Stimulated activated CD4-positive, alpha-beta T cell treated with anti-CD3 and anti-CD28 coated beads, Interleukin-4, amount 100 ng/mL, for 4 hours (primary cell): ENCODE data around the gene PLEKHA6.

Experiments
- DNase-seq, 2 experiments: peaks; one replicate each; pipeline ENCODE4 v3.0.0-alpha.2; 2020

PLEKHA6 gene

DNA sequence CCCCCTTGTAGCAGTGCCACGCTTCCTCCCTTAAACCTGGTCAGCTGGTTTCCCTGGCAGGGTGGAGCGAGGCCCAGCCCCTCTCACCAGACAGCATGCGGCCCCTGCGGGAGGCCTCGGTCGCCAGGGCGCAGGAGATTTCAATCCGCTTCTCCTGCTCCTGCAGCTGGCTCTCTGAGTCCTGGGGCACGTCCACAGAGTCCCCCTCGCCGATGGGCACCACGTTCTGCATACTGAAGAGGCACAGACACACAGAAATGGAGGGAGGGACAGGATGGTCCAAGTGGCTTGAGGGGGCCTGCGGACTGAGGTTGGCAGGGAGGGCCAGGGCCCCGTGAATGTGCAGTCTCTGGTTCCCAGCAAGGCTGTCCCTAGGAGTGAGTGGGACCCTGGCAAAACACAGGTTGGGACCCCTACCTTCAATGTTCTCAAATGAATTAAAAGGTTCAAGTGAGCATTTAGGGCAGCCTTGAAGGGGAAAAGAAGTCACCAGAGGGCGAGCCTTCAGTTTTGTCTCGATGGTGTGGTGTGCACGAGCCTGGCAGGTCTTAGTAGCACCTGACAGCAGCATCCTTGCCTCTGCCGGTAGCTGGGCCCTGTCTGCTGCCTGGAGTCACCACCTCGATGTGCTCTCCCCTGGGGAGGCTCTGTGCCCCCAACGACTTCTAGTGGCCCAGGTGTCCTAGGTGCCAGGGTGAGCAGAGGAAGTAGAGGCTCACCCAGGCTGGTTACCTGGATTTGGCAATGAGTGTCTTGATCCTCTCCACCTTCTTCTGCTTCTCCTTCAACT is 131.5 kb downstream of the PLEKHA6 start:
- no peak for DNase-seq

DNA sequence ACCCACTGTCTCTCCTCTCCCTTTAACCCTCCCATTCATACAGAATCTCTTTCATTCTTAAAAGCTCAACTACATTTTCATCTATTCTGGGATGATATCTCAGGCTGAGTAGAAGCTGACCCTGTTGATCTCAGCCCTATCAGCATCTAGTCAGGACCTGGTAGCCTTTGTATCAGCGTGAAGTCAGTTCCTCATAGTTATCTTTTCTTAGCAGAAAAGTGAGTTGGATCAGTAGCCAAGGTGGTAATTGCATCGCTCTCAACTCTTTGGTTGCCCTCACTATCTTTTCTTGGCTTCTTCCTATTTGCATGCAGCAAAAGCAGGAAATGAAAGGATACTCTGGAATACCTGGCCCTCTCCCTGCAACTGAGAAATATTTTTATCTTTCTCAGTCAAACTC is 132.4 kb downstream of the PLEKHA6 start:
- DNase-seq, result no peak

DNA sequence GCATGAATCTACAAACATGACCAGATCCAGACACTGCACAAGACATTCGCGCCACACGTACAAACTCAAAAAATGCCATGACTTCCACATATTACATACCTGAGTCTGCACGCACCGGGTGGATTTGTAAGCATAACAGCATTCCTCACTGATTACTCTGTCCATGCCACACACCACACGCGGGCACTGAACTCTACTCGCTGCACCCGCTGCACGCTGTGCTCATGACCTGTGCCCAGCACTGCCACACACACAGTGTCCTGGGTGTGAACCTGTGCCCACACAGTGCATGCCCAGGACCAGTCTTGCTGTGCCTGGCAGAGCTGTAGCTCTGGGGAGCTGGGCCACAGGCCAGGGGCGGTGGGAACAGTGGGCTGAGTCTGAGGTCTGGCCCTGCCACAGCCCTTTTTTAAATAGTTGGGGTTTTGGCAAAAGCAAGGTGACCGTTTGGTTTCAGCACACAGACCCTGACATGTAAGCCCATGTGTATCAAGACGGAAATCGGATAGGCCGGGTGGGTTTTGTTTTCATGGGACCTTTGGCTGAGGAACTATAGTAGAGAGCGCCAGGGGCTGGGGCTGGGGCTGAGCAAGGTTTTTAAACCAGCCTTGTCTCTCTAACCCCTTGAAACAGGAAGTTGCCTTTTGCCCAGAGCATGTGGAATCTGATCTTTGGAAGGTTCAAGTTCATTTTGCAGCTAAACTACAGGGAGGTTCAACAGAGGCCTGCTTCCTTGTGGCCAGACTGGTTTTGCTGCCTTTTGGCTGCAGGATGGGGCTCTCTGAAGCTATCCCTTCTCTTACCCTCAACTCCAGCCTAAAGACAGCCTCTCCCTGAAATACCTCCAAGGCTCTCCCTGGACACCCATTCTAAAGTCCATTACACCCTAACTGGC is 133.6 kb downstream of the PLEKHA6 start:
- DNase-seq, result no peak

DNA sequence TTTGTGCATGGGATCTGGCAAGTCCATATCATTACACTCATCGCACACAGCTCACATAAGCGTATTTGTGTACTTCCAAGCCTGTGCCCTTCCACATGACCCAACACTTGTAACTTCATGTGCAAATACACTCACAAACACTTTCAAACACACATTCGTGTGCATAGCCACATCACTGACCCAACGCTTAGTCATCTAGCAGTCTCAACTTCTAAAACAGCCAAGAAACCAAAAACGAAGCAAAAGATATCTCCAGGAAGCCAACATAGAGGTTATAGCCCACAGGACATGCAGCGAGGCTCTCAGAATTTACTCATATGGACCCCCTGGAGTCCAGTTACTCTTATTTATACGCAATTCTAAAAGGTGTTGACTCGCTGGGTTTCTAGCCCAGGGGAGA is 135.1 kb downstream of the PLEKHA6 start:
- no peak for DNase-seq

DNA sequence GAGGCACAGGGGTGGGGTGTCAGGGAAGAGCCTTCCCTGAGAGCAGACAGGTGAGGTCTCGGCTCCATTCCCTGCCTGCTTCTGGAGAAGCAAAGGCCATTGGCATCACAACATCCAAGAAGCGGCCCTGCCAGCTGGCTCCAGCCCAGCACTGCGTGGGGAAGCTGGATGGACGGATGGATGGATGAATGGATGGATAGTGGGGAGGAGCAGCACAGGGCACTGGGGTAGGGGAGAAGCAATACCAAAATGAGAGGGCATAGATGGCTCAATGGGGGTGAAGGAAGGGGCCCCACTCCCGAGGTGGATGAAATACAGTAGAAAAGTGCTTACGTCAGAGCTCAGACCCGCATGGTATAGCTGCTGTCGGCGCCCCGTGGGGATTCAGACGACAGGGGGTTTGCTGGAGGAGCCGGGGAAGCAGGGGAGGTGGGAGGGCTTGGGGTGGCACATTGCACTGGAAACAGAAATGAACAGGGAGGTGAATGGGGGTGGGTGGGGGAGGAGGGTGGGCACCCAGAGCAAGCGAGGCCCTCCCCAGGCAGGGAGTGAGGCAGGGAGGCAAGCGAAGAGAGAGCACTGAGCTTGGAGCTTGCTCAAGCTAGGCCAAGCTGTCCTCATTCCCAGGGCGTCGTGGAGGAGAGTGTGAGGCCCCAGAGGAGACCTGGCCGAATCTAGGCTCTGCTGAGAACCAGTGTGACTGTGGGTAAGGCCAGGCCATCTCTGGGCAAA is 136.4 kb downstream of the PLEKHA6 start:
- no peak for DNase-seq

DNA sequence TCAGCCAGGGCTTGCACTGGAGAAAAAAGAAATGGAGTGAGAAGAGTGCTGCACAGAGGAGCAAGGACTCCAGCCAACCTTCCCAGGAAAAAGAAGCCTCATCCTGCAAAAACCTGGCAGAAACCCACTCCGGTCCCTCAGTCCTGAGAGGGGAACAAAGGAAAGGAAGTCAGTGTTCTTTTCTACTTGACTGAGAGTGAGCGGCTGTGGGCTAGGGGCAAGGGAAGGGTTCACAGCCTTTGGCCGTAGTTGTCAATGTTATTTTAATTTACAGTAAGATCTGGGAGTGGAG is 137.0 kb downstream of the PLEKHA6 start:
- no peak for DNase-seq

DNA sequence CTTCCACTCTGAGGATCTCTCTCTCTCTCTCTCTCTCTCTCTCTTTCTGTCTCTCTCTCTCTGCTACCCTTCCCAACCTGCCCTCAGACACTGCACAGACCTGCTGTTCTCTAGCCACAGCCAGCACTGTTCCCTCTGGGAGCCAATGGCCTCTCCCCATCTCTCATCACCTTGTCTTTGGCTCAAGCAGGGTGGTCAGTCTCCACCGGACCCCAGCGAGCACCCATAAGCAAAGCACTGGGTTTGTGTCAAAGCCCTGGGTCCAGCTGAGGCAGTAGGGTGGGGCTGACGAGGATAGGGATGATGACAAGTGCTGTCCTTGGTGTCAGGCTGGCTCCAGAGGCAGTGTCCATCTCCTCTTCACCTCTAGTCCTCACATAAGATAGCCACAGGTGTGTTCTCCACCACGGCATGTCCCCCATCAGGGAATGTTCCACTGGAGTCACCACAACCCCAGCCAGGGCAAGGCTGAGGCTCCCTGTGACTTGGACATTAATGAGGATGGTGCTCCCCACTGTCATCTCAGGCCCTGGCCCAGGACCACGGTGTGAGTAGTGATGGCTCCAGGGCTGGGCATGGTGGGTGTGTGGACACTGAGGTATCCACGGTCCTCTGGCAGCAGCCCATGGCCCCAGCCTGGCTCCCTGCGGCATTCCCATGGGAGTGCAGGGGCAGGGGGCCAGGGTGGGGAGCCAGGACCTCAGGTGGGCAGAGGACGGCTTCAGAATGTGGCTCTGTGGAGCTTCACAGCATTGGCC is 137.5 kb downstream of the PLEKHA6 start:
- no peak for DNase-seq

DNA sequence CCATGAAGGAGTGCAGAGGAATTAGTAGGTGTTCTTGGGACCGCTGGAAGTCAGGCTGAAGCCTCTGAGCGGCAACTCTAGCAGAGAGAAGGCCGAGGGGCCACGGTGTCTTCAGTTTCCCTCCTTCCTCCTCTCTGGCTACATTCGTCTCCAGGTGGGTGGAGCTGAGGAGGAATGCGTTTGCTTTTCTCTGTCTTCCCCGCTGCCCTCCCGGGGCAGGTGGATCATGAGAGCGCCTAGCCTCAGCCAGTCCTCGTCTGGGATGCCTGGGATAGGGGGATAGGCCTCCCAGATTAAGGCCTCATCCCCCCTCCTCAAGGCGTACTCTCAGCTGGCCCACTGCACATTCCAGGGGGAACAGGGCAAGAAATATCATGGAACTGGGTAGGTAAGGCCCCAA is 138.5 kb downstream of the PLEKHA6 start:
- no peak for DNase-seq

DNA sequence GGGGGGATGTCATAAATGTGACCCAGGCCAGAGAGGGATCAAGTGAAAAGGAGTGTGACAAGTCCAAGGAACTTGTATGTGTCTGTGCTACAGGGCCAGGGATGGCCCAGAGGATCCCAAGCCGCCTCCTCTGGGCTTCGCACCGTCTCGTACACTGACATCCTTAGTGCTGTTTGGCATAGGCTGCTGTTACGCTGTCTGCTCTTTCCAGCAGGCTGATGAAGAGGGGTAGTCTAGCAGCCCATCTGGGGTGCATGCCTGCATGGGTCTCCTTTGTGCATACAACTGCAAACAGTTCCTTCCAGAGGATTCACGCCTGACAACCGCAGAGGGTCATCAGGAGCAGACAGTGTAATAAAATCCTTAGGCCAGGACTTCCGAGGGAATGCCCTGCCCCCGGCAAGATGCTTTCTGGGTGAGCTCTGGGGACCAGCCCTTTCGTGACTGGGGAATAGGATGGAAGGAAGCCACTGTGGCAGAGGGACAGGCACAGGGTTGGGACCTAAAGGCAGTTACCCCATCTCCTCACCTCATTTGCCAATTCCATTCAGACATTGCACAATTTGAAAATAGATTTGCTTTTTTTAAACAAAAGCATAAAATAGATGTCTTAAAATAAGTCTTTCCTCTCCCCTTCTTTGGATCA is 139.6 kb downstream of the PLEKHA6 start:
- no peak for DNase-seq

DNA sequence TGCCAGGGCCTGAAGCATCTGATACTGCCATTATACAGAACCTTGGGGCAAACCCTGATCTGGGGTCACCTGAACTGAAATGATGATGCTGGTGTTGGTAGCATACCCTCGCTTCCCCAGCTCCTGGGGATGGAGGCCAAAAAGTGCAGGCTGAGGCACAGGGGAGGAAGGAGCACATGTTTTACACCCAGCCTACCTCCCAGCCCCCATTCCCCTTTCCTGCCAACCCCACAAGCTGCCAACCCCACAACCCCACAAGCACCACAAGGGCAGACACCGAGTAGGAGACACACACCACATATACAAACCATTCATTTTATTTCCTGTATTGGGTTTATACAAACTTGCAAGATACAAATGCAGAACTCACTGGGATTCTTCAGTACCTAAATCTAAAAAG is 141.2 kb downstream of the PLEKHA6 start:
- DNase-seq, result no peak

DNA sequence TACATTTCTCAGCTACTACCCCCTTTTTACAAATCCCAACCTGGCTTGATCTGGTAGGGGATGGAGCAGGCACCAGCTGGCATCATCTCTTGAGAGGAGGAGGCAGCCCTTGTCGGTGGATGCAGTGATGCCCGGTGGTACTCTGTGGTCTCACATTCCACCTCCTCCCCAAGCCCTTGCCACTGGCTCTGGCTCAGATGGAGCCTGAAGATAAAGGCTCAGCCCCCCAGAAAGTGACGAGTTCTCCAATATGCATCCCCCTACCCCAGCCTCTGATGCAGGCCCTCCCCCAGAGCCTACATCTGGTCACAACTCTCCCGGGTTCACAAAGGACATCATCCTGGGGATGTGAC is 142.1 kb downstream of the PLEKHA6 start:
- DNase-seq, result no peak

DNA sequence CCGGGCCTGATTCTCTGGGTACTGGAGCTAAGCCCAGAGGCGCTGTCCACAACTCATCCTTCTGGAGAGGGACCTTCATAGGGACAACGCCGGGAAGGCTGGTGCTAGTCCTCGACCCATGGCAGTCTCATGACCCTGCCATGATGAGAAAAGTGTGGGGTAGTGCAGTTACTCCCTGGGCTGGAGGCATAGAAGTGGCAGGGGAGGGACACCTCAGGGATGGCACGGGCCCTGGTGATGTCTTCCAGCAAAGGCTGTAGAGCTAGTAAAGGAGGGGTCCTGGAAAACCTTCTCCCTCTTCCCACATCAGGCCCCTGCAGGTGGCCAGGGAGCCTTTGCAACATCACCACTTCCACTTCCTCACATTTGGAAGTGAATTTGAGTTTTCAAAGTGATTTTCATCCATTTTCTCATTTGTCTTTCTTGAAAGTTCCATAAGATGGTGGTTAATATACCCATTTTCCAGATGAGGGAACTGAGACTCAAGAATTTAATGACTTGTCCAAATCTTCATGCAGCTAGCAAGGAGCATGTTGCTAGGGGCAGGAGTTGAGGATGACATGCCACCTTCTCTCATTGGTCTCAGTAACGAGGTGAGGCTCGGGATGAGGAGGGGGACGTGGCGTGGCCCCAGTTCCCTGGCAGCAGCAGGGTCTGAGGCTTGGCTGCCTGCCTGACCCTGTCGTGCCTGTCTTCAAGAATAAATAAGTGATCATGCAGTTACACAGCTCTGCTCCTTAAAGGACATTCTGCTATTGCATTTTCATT is 142.7 kb downstream of the PLEKHA6 start:
- DNase-seq, result no peak

DNA sequence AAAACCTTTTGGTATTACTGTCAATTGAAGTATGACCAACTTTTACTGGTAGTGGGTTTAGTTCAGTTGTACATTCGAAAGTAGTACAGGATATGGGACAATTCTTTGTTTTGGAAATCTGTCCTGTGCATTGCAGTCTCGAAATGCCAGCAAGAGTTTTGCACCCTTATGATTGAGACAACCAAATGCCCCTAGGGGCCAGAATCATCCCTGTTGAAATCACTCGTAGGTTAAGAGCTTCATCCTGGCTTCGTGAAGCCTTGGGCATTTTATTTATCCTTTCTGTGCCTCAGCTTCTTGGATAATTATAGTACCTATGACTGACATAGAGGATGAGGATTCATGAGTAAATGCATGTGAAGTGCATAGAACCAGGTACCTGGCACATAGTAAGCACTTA is 143.5 kb downstream of the PLEKHA6 start:
- DNase-seq, result no peak

DNA sequence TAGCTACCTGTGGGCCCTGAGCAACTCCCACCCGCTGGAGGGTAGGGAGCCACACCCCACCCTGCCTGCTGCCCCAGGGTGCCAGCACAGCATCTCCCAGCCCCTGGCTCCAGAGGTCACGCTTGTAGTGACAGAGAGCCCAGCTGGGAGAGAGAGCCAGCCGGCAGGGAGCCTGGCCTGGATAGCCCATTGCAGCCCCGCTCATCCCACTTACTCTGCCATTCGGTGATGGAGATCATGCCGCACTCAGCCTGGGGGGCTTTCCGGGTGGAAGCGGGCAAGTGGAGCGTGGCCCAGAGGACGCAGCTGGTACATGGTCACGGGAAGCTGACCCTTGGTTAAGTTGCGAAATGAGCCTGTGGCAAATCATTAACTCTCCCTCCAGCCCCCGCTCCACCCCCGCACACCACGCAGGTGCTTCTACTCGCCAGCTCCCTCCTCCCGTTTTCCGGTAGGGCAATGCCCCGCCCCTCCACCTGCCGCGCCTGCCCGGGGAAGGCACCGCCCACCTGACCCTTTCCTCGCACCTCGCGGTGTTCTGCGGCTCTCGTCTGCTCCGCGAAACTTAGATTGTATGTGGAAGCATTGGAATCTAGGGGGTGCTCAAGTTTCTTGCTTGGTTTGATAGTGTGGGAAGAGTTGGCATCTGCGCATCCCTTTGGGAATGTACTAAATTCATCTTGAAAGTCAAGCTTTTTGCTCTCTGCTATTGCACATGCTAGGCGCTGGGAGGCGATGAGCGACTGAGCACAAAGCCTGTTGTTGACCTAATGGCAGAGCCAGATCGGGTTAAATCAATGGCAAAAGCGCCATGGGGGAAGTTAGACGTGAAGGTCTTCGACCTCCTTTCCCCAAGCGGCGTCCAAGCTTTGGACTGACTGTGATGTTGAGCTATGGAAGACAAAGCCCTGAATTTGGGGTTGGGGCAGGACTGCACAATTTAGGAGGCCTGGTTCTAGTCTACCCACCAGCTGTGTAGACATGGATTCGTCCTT is 145.8 kb downstream of the PLEKHA6 start, which contains the start of gene GOLT1A:
TSS of gene GOLT1A (minus strand) at position 321 of the 995 bp plus-strand sequence. CDS start at position 239, 82 bp downstream.
- DNase-seq, result peak; percentile 26 to 51

DNA sequence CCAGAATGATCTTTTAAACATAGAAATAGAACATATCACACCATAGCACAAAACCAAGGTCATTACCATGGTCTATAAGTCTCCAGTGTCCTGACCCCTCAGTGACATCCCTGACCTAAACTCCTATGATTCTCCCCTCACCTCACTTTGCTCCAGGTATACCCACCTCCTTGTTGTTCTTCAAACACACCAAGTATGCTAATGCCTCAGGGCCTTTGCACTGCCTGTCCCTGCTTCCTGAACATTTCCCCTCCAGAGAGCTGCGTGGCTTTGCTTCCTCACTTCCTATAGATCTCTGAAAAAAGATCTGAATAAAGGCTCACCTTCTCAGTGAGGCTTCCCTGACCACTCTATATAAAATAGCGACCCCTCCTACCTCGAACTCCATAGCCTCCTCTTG is 147.0 kb downstream of the PLEKHA6 start:
- DNase-seq, result no peak

DNA sequence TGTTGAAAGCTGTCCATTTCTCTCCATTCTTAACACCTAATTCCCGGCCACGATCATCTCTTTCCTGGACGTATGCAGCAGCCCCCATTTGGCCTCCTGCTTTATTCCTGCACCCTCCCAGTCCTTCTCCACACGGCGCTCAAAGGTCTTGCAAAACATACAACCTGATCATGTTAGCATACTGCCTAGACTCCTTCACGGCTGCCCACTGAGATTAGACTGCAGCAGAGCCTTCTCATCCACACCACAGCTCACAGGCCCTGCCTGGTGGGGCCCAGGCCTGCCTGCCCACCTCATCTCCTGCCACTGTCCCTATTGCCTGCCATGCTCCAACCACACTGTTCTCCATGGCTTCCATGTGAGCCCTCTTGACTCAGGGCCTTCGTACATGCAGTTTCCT is 148.7 kb downstream of the PLEKHA6 start:
- DNase-seq, result no peak

DNA sequence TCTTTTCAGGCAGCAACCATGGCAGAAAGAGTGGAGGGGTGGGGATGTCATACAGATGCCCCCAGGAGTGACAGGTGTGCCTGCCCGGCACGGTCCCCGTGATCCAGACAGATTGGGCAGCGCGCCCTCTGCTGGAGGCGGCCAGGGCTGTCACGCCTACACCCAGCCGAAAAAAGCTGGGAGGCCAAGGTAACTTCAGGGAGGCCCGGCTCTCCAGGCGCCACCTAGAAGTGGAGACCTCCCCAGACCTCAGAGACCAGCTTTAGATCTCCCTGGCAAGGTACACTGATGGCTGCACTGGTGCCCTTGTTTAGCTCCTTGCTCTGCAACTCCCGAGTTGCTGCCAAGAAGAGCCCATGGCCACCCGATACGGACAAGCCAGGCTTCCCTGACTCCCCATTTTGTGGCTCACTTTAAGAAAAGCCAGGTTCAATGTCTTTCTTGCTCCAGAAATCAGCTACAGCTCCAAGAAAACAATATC is 152.6 kb downstream of the PLEKHA6 start:
- peak; percentile 58 to 76 for DNase-seq

DNA sequence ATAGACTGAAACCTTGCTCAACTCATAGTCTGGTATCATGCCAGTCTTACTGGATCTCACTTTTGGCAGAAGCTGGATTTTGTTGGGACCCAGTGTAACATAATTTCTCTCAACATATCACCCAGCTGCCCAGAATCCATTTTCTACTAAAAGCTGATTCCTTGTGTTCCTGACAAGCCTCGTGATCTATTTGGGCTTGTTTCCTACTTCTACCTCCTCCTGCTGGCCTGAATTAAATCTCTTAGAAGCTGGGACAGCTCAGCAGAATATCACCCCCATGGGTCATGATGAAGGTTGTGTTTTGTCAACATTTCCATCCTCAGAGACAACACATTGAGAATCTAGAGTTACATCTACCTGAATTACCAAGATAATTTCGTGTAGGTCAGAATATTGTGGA is 153.6 kb downstream of the PLEKHA6 start:
- DNase-seq, result no peak

DNA sequence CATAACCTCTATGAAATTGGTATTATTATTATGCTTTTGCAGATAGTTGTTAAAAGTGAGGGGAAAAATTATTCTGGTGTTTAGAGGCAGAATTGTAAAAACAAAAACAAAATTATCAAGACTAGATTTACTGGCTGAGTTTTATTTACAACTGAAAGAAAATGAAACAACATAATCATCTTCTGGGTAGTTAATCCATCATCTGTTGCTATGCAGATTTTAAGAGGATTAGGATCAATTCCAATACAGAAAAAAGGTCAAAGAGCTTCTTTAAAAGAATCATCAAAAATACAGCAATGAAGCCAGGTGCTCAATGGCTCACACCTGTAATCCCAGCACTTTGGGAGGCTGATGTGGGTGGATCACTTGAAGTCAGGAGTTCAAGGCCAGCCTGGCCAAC is 154.2 kb downstream of the PLEKHA6 start:
- no peak for DNase-seq

DNA sequence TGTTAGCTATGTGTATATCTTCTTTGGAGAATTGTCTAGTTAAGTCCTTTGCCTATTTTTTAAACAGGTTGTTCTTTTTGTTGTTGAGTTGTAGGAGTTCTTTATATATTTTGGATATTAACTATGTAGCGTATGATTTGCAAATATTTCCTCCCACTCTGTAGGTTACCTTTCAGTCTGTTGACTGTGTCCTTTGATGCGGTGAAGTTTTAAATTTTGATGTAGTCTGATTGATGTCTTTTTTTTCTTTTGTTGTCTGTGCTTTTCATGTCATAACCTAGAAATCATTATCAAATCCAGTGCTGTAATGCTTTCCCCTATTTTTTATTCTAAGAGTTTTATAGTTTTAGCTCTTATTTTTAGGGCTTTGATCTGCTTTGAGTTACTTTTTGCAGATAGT is 154.8 kb downstream of the PLEKHA6 start:
- DNase-seq, result no peak
